ENCODE results near the gene TPP2. TPM values are rescaled to one million over a fixed set of nuclear protein-coding genes. Genes with fewer than 3 reads are reported as not detected.

The TPP2 gene
- polyA plus RNA-seq, 1 donor (not counting 4 experiments of a cell fraction or from before 2014, with no cell fraction given) = 41.2 TPM

DNA sequence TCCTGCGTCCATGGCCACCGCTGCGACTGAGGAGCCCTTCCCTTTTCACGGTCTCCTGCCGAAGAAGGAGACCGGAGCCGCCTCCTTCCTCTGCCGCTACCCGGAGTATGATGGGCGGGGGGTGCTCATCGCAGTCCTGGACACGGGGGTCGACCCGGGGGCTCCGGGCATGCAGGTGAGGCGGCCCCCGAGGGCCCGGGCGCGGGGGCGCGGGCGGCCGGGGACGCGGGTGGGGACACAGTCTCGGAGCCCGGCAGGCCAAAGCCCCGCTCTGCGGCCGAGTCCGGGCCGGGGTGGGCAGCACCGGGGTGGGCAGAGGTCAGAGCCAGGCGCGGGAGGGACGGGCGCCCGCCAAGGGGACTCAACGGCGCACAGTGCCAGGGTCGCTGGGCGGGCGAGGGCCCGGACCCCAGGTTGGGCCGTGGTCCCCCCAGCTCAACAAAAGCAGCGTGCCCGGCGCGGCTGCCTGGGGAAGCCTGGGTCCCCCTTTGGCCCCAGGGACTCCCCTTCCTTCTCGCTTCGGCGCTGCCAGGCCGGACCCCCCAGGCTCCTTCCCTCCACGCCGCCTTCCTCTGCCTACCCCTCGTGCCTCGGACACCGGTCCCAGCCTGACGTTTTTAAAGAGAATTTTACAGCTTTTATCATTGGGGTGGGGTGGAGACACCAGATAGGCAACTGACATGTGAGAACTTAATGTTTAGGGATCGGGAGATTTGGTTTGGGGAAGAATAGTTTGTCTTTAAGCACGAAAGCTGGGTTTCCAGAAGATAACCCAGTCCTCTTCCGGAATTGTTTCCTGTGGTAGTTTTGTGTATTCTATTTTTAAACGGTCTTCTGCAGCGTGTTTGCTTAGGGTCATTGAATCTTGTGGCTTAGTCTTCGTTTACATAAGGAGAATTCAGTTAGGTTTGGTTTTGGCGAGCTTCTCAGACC, 509 bp downstream of the TPP2 start:
- Histone ChIP-seq H3K27me3 (ENCODE audit: control insufficient read depth, extremely low read depth, insufficient read depth, low read length) (no peaks in the 10 kb centered on the region), H2AFZ (ENCODE audit: control insufficient read depth, low read length) (peak overlapping the region; percentile 83), H3K9me1 (ENCODE audit: control insufficient read depth, extremely low read depth, insufficient read depth, low read length) (no peaks in the 10 kb centered on the region), H3K36me3 (ENCODE audit: control insufficient read depth in 2 of 2, extremely low read depth in 1 of 2, insufficient read depth in 2 of 2, low read length in 2 of 2) (peaks cover 0 to 4% of the 10 kb centered on the region in 2 experiments), H3K4me1 (ENCODE audit: control insufficient read depth, extremely low read depth, insufficient read depth, low read length) (peaks cover 34% of the 10 kb centered on the region), H3K27ac (ENCODE audit: control insufficient read depth, insufficient read depth, low read length) (peak overlapping the region; percentile 96), H3K9me3 (ENCODE audit: control insufficient read depth, low read depth, low read length) (no peaks in the 10 kb centered on the region), H3K4me2 (ENCODE audit: control insufficient read depth, extremely low read depth, insufficient read depth, low read depth, low read length) (peak overlapping the region; percentile 88), H3K79me2 (ENCODE audit: control insufficient read depth, insufficient read depth, low read length) (peaks cover 58% of the 10 kb centered on the region), H4K20me1 (ENCODE audit: control insufficient read depth, extremely low read depth, insufficient read depth, low read length) (peaks cover 2% of the 10 kb centered on the region), H3K9ac (ENCODE audit: control insufficient read depth, extremely low read depth, insufficient read depth, low read length) (peak overlapping the region; percentile 100), H3K4me3 (ENCODE audit: control insufficient read depth in 2 of 3, extremely low read depth in 1 of 3, insufficient read depth in 2 of 3, low read depth in 1 of 3, low read length in 3 of 3) (peak overlapping the region; percentile 88 to 93 (median 93))
- TF ChIP-seq CTCF (optimal IDR thresholded peaks at IDR 0.05 in 1 of 3, IDR thresholded peaks at IDR 0.05 in 1 of 3, conservative IDR thresholded peaks at IDR 0.05 in 1 of 3; ENCODE audit: extremely low read depth in 1 of 3, insufficient read depth in 2 of 3, low read length in 3 of 3) (no peak), EZH2 (IDR thresholded peaks at IDR 0.05; ENCODE audit: low read length) (no peak)
- dilution Hi-C loops (cut with MboI; ENCODE audit: extremely low pct_ligation_motif_present, low sequenced_read_pairs) = no loop called here
- DNase-seq (ENCODE audit: low read depth, low spot score) (no peak), FAIRE-seq (no peak)

- H3K9ac ChIP-seq (ENCODE audit: control insufficient read depth, extremely low read depth, insufficient read depth, low read length) = peak overlapping the region; percentile 52
- peak overlapping the region; percentile 88 for H3K4me2 ChIP-seq (ENCODE audit: control insufficient read depth, extremely low read depth, insufficient read depth, low read depth, low read length)
- no peak for FAIRE-seq
- dilution Hi-C loops (cut with MboI; ENCODE audit: extremely low pct_ligation_motif_present, low sequenced_read_pairs) = no loop called here
- peak overlapping the region; percentile 88 to 93 (median 93) for H3K4me3 ChIP-seq (ENCODE audit: control insufficient read depth in 2 of 3, extremely low read depth in 1 of 3, insufficient read depth in 2 of 3, low read depth in 1 of 3, low read length in 3 of 3)
- H3K9me3 ChIP-seq (ENCODE audit: control insufficient read depth, low read depth, low read length) = no peaks in the 10 kb centered on the region
- no peaks in the 10 kb centered on the region for H3K27me3 ChIP-seq (ENCODE audit: control insufficient read depth, extremely low read depth, insufficient read depth, low read length)
- H2AFZ ChIP-seq (ENCODE audit: control insufficient read depth, low read length) = no peak overlapping the region
- no peak for DNase-seq (ENCODE audit: low read depth, low spot score)
- no peaks in the 10 kb centered on the region for H3K9me1 ChIP-seq (ENCODE audit: control insufficient read depth, extremely low read depth, insufficient read depth, low read length)
- peaks cover 2% of the 10 kb centered on the region for H4K20me1 ChIP-seq (ENCODE audit: control insufficient read depth, extremely low read depth, insufficient read depth, low read length)
- peaks cover 65% of the 10 kb centered on the region for H3K79me2 ChIP-seq (ENCODE audit: control insufficient read depth, insufficient read depth, low read length)
- H3K27ac ChIP-seq (ENCODE audit: control insufficient read depth, insufficient read depth, low read length) = peak overlapping the region; percentile 96
- peaks cover 26% of the 10 kb centered on the region for H3K4me1 ChIP-seq (ENCODE audit: control insufficient read depth, extremely low read depth, insufficient read depth, low read length)
- H3K36me3 ChIP-seq (ENCODE audit: control insufficient read depth in 2 of 2, extremely low read depth in 1 of 2, insufficient read depth in 2 of 2, low read length in 2 of 2) = peaks cover 0 to 4% of the 10 kb centered on the region in 2 experiments
- TF ChIP-seq EZH2 (IDR thresholded peaks at IDR 0.05; ENCODE audit: low read length) (no peak), CTCF (optimal IDR thresholded peaks at IDR 0.05 in 1 of 3, IDR thresholded peaks at IDR 0.05 in 1 of 3, conservative IDR thresholded peaks at IDR 0.05 in 1 of 3; ENCODE audit: extremely low read depth in 1 of 3, insufficient read depth in 2 of 3, low read length in 3 of 3) (no peak)
These were observed 1.3 kb downstream of the TPP2 start for GRCh38 chr13:102598061-102598460.
